B cell (primary cell): ENCODE data around the gene RAD51. TPM values are rescaled to one million over a fixed set of nuclear protein-coding genes. Genes with fewer than 3 reads are reported as not detected.

ENCODE experiments used
- ATAC-seq: fragments of 200-7000 bp; cut with Tn5 transposase; one replicate; pipeline ENCODE4 v1.10.0; 2021; ENCODE audit warnings: low read depth, mild to moderate bottlenecking, moderate number of reproducible peaks, moderate library complexity
- CTCF ChIA-PET: fragments of 350-600 bp; sonication (Branson Sonifier 250); formaldehyde crosslinking; loops from one replicate; lab custom pipeline; 2021; ENCODE audit warnings: antibody characterized with exemption, inconsistent platforms; lab: Charles Lee
- POLR2A ChIA-PET: fragments of 350-600 bp; sonication (Branson Sonifier 250); formaldehyde crosslinking; loops from one replicate; lab custom pipeline; 2021; ENCODE audit warnings: antibody characterized with exemption; lab: Charles Lee
- DNase-seq: peaks from one replicate; pipeline ENCODE4 v3.0.0; 2013
- H2AFZ ChIP-seq: 2 replicates; pipeline ENCODE4 v1.6.1; 2012; ENCODE audit warnings: mild to moderate bottlenecking, low read depth, low read length; ENCODE audit not compliant: insufficient read depth, poor library complexity, severe bottlenecking
- H3K27ac ChIP-seq, 2 donors: 1 replicate in 1 of 2; 2 replicates in 1 of 2; pipeline ENCODE4 v1.5.1; 2012 to 2013; ENCODE audit warnings: low read length in 2 of 2, mild to moderate bottlenecking in 2 of 2, moderate library complexity in 1 of 2
- H3K27me3 ChIP-seq, 4 experiments: fragments of 200-600 bp in 1 of 4; sonication (generic) in 1 of 4; replicated peaks in 1 of 4; 1 replicate in 2 of 4; 2 replicates in 2 of 4; pipeline versions ENCODE4 v1.6.1 to v1.7.0; 2013 to 2016; ENCODE audit warnings: low read length in 3 of 4, mild to moderate bottlenecking in 2 of 4, mixed read lengths in 1 of 4, moderate library complexity in 1 of 4; ENCODE audit not compliant: insufficient read depth in 4 of 4, control insufficient read depth in 3 of 4; ENCODE audit errors: control extremely low read depth in 1 of 4
- H3K36me3 ChIP-seq, 2 experiments: replicated peaks in 1 of 2; 1 replicate in 1 of 2; 2 replicates in 1 of 2; pipeline versions ENCODE4 v1.6.1 to v1.7.1; 2013; ENCODE audit warnings: low read length in 1 of 2; ENCODE audit not compliant: insufficient read depth in 2 of 2, control insufficient read depth in 1 of 2; ENCODE audit errors: control extremely low read depth in 1 of 2, extremely low read depth in 1 of 2
- H3K4me1 ChIP-seq, 2 donors: fragments of 200-600 bp in 1 of 2; sonication (generic) in 1 of 2; 1 replicate in 1 of 2; 2 replicates in 1 of 2; pipeline versions ENCODE4 v1.5.1 to v1.6.1; 2013 to 2017; ENCODE audit warnings: low read length in 2 of 2; ENCODE audit not compliant: control insufficient read depth in 2 of 2, insufficient read depth in 2 of 2
- H3K4me2 ChIP-seq: replicated peaks from 2 replicates; pipeline ENCODE3; 2012; ENCODE audit warnings: mild to moderate bottlenecking, low read depth, low read length; ENCODE audit not compliant: poor library complexity, severe bottlenecking
- H3K4me3 ChIP-seq, 5 experiments: fragments of 200-600 bp in 1 of 5; sonication (generic) in 1 of 5; 1 replicate in 3 of 5; 2 replicates in 2 of 5; pipeline versions ENCODE4 v1.5.1 to v1.7.0; 2011 to 2016; ENCODE audit warnings: low read length in 4 of 5, mild to moderate bottlenecking in 4 of 5, low read depth in 2 of 5, control low read depth in 1 of 5, moderate library complexity in 1 of 5; ENCODE audit not compliant: insufficient read depth in 1 of 5; ENCODE audit errors: control extremely low read depth in 1 of 5, extremely low read depth in 1 of 5
- H3K79me2 ChIP-seq: fragments of 200-600 bp; sonication (generic); one replicate; pipeline ENCODE4 v1.6.0; 2016; ENCODE audit warnings: low read length; ENCODE audit not compliant: control insufficient read depth, insufficient read depth
- H3K9ac ChIP-seq: fragments of 200-600 bp; sonication (generic); 2 replicates; pipeline ENCODE4 v1.6.1; 2017; ENCODE audit warnings: mild to moderate bottlenecking, low read length, moderate library complexity
- H3K9me3 ChIP-seq, 3 donors: one replicate each; pipeline versions ENCODE4 v1.6.1 to v1.7.1; 2013; ENCODE audit warnings: low read length in 2 of 3; ENCODE audit not compliant: control insufficient read depth in 2 of 3, insufficient read depth in 1 of 3; ENCODE audit errors: control extremely low read depth in 1 of 3
- H4K20me1 ChIP-seq: 2 replicates; pipeline ENCODE4 v1.6.0; 2012; ENCODE audit warnings: mild to moderate bottlenecking, low read length; ENCODE audit not compliant: insufficient read depth, control insufficient read depth, poor library complexity, severe bottlenecking
- H3K27ac Mint-ChIP-seq: one replicate; pipeline ENCODE4 v1.8.0; 2021; ENCODE audit warnings: mixed read lengths
- H3K27me3 Mint-ChIP-seq: one replicate; pipeline ENCODE4 v1.8.0; 2021; ENCODE audit warnings: mixed read lengths
- H3K4me1 Mint-ChIP-seq: one replicate; pipeline ENCODE4 v1.8.0; 2021; ENCODE audit warnings: mixed read lengths
- H3K4me3 Mint-ChIP-seq: one replicate; pipeline ENCODE4 v1.8.0; 2021; ENCODE audit warnings: mixed read lengths
- H3K9me3 Mint-ChIP-seq: one replicate; pipeline ENCODE4 v1.8.0; 2022; ENCODE audit warnings: mixed read lengths; ENCODE audit not compliant: insufficient read depth
- EZH2 ChIP-seq: IDR thresholded peaks from 2 replicates; pipeline ENCODE4 v1.6.1; 2012; ENCODE audit warnings: borderline replicate concordance, low read depth, mild to moderate bottlenecking, moderate library complexity, low read length; ENCODE audit not compliant: insufficient read depth, poor library complexity, severe bottlenecking
- WGBS: methylation state at CpG from one replicate; pipeline ENCODE4 v1.1.5; 2013; ENCODE audit warnings: missing lambda C conversion rate; ENCODE audit not compliant: insufficient coverage; 5-methylcytosine and 5-hydroxymethylcytosine counted together
- intact Hi-C: fragments of 100-400 bp; cut with micrococcal nuclease; formaldehyde crosslinking; loops from one replicate; pipeline ENCODE4 v1.10.0; 2022
- polyA plus RNA-seq: library from polyadenylated mRNA; depleted of rRNA; stranded (reverse); fragments of >200 nt; gene quantifications from 2 replicates; pipeline ENCODE4 v1.2.3, GENCODE V29; 2012
- total RNA-seq, 2 donors: library from RNA; stranded (reverse); fragments of 120-200 nt in 1 of 2; gene quantifications; 1 replicate in 1 of 2; 2 replicates in 1 of 2; pipeline versions ENCODE4 v1.2.3 to v1.2.4, GENCODE V29; 2013 to 2022
- TF ChIP-seq, protein P1 (sequence below): fragments of 200-600 bp; IDR thresholded peaks from one replicate; pipeline ENCODE4 v1.8.0; 2022; ENCODE audit warnings: antibody characterized with exemption, mild to moderate bottlenecking

The RAD51 gene
- total and polyA plus RNA-seq, 2 donors (not counting 1 experiment from before 2014, with no cell fraction given) = 0.67 to 1.9 TPM

- H3K4me3 ChIP-seq = no peak overlapping the region
- no peaks in the 10 kb centered on the region for H3K4me1 Mint-ChIP-seq
- intact Hi-C loops = no loop called here
- no peak overlapping the region for H3K9ac ChIP-seq
- no peaks in the 10 kb centered on the region for H3K27me3 ChIP-seq
- no peak overlapping the region for H3K4me2 ChIP-seq
- H3K4me3 Mint-ChIP-seq = no peak overlapping the region
- no peak overlapping the region for H2AFZ ChIP-seq
- TF ChIP-seq, protein P1, sequence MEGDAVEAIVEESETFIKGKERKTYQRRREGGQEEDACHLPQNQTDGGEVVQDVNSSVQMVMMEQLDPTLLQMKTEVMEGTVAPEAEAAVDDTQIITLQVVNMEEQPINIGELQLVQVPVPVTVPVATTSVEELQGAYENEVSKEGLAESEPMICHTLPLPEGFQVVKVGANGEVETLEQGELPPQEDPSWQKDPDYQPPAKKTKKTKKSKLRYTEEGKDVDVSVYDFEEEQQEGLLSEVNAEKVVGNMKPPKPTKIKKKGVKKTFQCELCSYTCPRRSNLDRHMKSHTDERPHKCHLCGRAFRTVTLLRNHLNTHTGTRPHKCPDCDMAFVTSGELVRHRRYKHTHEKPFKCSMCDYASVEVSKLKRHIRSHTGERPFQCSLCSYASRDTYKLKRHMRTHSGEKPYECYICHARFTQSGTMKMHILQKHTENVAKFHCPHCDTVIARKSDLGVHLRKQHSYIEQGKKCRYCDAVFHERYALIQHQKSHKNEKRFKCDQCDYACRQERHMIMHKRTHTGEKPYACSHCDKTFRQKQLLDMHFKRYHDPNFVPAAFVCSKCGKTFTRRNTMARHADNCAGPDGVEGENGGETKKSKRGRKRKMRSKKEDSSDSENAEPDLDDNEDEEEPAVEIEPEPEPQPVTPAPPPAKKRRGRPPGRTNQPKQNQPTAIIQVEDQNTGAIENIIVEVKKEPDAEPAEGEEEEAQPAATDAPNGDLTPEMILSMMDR = no peak
- TF ChIP-seq EZH2 = no peak
- H3K9me3 Mint-ChIP-seq = no peaks in the 10 kb centered on the region
- H3K27ac ChIP-seq = no peak overlapping the region
- ATAC-seq (no peak), DNase-seq (no peak)
- POLR2A ChIA-PET = interaction anchor here (0.6 kb wide), 1 partner anchor 149 kb away, joined by 4 read pairs; no protein-coding TSS in a partner anchor
- no peak overlapping the region for H3K27ac Mint-ChIP-seq
- CTCF ChIA-PET = interaction anchor here (0.9 to 2.0 kb wide), 4 partner anchors 31 to 45 kb away, joined by 3 to 6 read pairs (median 4); no protein-coding TSS in a partner anchor
- WGBS = no CpG with 5 or more reads among the region's 2 CpGs
- H3K9me3 ChIP-seq = no peaks in the 10 kb centered on the region
- H3K27me3 Mint-ChIP-seq = no peaks in the 10 kb centered on the region
- peaks cover 4 to 53% of the 10 kb centered on the region in 2 experiments for H3K36me3 ChIP-seq
- H3K4me1 ChIP-seq = no peaks in the 10 kb centered on the region
- H4K20me1 ChIP-seq = no peaks in the 10 kb centered on the region
- H3K79me2 ChIP-seq = no peaks in the 10 kb centered on the region
These were observed 44.1 kb downstream of the RAD51 start for GRCh38 chr15:40739047-40739446.

GRCh38 chr15:40739854-40740253 is 44.9 kb downstream of the RAD51 start:
- H3K36me3 ChIP-seq = peaks cover 4 to 59% of the 10 kb centered on the region in 2 experiments
- no peak overlapping the region for H3K27ac ChIP-seq
- H3K9me3 Mint-ChIP-seq = no peaks in the 10 kb centered on the region
- peaks cover 3% of the 10 kb centered on the region for H3K79me2 ChIP-seq
- DNase-seq = no peak
- TF ChIP-seq EZH2 = no peak
- TF ChIP-seq, protein P1 = no peak
- H3K4me3 ChIP-seq = no peak overlapping the region
- no peaks in the 10 kb centered on the region for H3K4me1 ChIP-seq
- POLR2A ChIA-PET = no interaction called here
- no peaks in the 10 kb centered on the region for H3K4me1 Mint-ChIP-seq
- no peaks in the 10 kb centered on the region for H3K27me3 ChIP-seq
- H3K9me3 ChIP-seq = no peaks in the 10 kb centered on the region
- CTCF ChIA-PET = interaction anchor here (0.9 to 2.0 kb wide), 4 partner anchors 31 to 44 kb away, joined by 3 to 6 read pairs (median 4); no protein-coding TSS in a partner anchor
- no CpG with 5 or more reads among the region's 2 CpGs for WGBS
- H3K27ac Mint-ChIP-seq = no peak overlapping the region
- no peaks in the 10 kb centered on the region for H4K20me1 ChIP-seq
- no peak for ATAC-seq
- H3K4me2 ChIP-seq = no peak overlapping the region
- H3K9ac ChIP-seq = no peak overlapping the region
- intact Hi-C loops = no loop called here
- H3K27me3 Mint-ChIP-seq = no peaks in the 10 kb centered on the region
- no peak overlapping the region for H3K4me3 Mint-ChIP-seq
- H2AFZ ChIP-seq = no peak overlapping the region
